Activated CD8-positive, alpha-beta memory T cell treated with anti-CD3 and anti-CD28 coated beads, Interleukin-2, amount 50 U/mL, for 1 hour (primary cell): ENCODE data around the gene ZNF385B.

Source experiments
- DNase-seq: peaks from one replicate; pipeline ENCODE4 v3.0.0-alpha.2; 2020; ENCODE audit errors: extremely low read depth

ZNF385B gene

DNA sequence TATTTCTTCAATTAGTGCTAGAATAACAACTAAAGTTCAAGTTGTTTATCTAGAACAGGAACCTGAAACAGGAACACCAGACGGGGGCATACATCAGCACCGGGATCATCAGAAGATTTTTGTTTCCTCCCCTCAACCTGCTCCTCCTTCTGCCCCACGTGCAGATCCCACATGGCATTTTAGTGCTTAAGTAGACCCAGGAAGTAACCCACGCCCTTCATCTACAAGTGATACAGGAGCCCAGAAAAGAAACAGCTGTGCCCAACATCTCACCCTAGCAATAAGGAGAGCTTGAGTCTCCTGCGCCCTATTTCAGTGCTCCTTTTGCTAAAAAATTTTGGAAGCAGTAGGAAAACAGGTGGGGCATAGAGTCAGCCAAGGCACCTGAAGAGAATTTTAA, 5.2 kb downstream of the ZNF385B start:
- no peak for DNase-seq

DNA sequence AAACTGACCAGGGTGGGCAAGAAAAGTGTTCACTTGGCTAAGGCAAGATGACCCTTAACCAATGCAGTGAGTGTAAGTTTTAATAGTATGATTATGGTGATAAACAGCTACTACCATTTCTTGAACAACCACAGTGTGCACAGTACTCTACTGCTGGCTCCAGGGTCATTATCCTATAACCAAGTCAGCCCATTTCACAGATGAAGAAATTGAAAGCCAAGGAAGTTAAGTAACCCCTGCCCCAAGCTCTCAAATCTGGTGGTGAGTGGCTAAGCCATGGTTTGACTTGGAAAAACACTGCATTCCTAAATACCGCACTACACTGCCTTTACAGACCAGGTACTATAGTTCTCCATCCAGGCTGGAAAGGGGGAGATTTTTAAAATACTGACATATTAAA, 5.7 kb downstream of the ZNF385B start:
- no peak for DNase-seq

- DNase-seq, result no peak
Measured at GRCh38 chr2:179854891-179855290, 6.5 kb downstream of the ZNF385B start.

DNA sequence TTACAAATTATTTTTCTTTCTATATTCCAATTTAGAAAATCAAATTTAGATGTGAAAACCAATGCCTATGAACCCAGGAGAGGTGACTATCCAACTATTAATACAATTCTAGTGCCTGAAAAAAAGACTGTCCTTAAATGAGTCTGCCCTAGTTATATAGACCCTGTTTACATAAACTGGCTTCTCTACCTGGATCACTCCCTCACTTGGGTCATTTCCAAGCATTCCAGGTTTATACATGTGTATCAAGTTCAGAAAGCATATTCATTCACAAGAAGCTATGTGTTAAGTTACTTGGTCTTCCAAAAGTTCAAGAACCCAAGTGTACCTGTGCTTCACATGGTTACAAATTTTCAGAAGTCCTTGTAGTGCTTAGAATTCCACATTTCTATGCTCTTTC, 8.3 kb downstream of the ZNF385B start:
- no peak for DNase-seq

GRCh38 chr2:179850188-179850587, 11.2 kb downstream of the ZNF385B start:
- no peak for DNase-seq

- no peak for DNase-seq
Measured at GRCh38 chr2:179849719-179850118, 11.7 kb downstream of the ZNF385B start.

GRCh38 chr2:179843541-179843940, 17.9 kb downstream of the ZNF385B start:
- no peak for DNase-seq

- DNase-seq, result no peak
Measured at GRCh38 chr2:179842498-179843153, 18.8 kb downstream of the ZNF385B start.

DNA sequence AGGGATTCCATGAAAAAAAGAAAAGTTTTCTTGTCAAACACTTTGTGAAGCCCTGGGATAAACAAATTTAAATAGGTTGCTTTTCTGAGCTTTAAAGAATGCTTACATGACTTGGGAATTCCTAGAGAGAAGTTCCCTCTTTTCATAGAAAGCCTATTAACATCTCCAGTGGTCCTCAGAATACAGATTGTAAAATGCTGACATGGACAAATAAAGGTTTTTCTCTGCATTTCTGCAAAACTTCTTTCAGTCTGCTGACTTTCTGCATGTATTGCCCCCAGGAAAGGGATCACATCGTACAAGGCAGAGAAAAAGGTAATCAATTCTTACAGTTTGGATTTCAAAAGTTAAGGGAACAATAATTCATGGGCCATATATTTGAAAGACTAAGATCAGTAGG, 20.6 kb downstream of the ZNF385B start:
- DNase-seq, result no peak

DNA sequence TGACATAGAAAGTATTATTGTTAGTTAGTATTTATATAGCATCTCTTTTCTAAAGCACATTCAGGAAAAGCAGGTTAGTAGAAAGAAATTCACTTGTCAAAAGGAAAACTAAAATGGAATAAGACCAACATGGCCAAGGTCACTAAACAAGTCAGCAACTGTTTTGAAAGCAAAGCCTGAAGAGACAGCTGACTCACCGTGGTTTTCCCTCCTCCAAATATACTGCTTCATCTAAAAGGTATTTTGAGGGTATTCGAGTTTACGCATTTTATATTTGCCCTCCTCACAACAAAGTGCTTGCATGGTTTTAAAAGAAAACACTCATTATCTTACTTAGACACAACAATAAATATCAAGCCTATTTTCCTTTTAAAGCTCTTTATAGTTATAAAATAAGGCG, 24.0 kb downstream of the ZNF385B start:
- no peak for DNase-seq

DNA sequence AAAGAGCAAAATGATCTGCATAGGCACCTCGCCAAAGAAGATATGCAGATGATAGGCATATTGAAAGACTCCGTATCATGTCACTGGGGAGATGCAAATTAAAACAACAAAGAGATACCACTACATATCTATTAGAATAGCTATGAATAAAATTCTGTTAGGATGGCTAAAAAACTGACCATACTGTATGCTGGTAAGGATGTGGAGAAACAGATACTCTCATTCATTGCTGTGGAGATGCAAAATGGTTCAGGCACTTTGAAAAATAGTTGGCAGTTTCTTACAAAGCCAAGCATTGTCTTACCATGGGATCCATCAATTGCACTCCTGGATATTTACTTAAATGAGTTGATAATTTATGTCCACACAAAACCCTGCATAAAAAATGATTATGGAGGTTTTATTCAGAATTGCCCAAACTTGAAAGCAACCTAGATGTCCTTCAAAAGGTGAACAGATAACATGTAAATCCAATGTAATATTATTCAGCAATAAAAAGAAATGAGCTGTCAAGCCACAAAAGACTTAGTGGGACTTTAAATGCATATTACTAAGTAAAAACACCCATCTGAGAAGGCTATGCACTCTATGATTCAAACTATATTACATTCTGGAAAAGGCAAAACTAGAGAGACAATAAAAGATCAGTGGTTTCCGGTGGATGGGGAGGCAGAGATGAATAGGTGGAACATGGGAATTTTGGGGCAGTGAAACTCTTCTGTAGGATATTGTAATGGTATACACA, 31.2 kb downstream of the ZNF385B start:
- DNase-seq, result no peak

- no peak for DNase-seq
Measured at GRCh38 chr2:179826297-179826696, 35.1 kb downstream of the ZNF385B start.

DNA sequence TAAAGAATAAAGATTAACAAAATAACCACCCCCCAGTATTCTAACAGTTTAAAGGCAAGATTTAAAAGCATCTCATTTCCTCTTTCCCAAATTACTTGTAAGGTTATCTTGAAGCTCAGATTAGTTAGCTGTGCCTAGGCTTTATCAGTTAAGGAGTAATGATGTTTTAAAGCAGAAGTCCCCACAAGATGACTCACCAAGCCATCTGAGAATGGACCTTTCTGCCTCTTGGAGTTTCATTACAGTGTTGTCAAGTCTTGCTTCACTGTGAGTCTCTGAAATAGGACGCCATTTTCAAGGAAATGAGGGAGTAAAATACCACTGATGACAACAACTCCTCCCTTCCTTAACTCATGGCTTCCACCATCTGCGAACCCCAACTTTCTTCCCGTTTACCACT, 35.9 kb downstream of the ZNF385B start:
- no peak for DNase-seq

- DNase-seq, result no peak
Measured at GRCh38 chr2:179824961-179825360, 36.5 kb downstream of the ZNF385B start.

DNA sequence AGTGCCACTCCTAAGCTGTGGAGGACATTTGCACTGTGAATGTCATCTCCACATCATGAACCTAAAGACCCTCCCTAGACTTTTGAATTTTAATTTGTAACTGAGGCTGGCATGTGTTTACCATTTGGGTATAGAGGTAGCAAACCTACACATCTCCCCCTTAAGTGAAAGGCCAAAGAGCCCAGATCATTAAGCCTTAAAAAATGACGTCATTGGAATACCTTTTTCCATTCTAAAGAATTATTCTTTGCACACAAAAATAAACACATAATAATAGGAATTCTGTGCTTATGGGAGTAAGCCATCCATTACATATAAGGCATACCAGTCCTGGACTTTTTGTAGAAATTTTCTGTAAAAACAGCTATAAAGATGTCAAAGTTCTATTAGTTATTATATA, 38.9 kb downstream of the ZNF385B start:
- DNase-seq, result no peak

GRCh38 chr2:179818546-179818945, 42.9 kb downstream of the ZNF385B start:
- no peak for DNase-seq

DNA sequence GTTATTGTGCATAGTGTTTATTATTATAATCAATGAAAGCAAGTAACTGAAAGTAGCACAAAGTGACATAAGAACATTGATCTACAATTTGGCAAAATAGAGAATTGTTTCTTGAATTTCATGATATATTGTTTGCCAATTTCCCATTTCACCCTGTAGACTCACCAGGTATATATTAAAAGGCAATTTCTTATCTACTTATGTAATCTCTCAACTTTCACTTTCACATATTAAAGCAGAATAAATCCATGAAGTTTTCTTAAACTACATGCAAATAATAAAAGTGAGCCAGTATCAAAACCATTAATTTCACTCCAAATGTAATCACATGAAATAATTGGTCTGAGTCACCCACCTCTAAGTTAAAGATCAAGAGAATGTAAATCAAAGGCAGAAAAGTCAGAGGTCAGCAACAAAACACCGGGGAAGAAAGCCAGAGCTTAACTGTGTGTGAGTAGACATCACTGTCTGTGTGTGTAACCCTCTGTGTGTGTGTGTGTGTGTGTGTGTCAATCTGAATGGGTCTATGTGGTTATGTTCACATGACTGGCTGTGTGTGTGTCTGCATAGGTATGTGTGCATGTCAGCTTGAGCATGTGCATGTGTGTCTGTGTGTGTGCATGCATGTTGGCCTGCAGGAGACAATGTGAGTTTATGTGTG, 44.1 kb downstream of the ZNF385B start:
- no peak for DNase-seq

- no peak for DNase-seq
Measured at GRCh38 chr2:179814050-179814449, 47.4 kb downstream of the ZNF385B start.

GRCh38 chr2:179812501-179812900, 48.9 kb downstream of the ZNF385B start:
- no peak for DNase-seq

GRCh38 chr2:179811042-179811441, 50.4 kb downstream of the ZNF385B start:
- no peak for DNase-seq

DNA sequence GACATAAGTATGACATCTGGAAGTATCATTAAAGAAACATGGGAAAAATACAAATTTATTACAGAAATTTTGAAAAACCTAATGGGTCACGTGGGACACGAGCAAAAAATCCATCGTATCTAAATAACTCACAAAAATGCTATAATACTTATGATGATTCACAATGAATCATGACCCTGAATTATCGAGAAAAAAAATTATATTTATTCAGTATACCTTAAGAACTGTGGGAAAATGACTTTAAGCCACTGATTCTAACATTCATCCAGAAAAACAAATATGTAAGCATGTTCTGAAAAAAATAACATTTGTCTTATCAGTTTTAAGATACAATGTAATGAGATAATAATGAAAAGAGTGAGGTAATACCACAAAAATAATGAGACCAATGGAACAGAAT, 51.8 kb downstream of the ZNF385B start:
- no peak for DNase-seq

GRCh38 chr2:179805001-179805400, 56.4 kb downstream of the ZNF385B start:
- no peak for DNase-seq

GRCh38 chr2:179804206-179804605, 57.2 kb downstream of the ZNF385B start:
- DNase-seq, result no peak
